Thyroid gland (tissue), 4 donors: ENCODE measurements around the gene POLN.

Experiments used
- CTCF ChIP-seq, 6 experiments: fragments of 200-600 bp in 3 of 6; fragments of 450-650 bp in 3 of 6; sonication (generic) in 3 of 6; IDR thresholded peaks; one replicate each; pipeline ENCODE4 v1.5.1; 2016 to 2019; ENCODE audit warnings: antibody characterized with exemption in 6 of 6, mild to moderate bottlenecking in 2 of 6, inconsistent platforms in 1 of 6, moderate library complexity in 1 of 6
- POLR2A ChIP-seq, 2 donors: fragments of 450-650 bp; IDR thresholded peaks; one replicate each; pipeline ENCODE4 v1.6.1; 2017; ENCODE audit warnings: antibody characterized with exemption in 2 of 2, mild to moderate bottlenecking in 2 of 2, moderate library complexity in 1 of 2

- no peak for TF ChIP-seq POLR2A (IDR thresholded peaks at IDR 0.05)
- no peak for TF ChIP-seq CTCF (IDR thresholded peaks at IDR 0.05)
These were observed 157.6 kb downstream of the POLN start for GRCh38 chr4:2084316-2084715.
